Mucosa of rectum (tissue), 2 donors: ENCODE measurements around the gene SCARF1.

Source experiments
- H3K27ac ChIP-seq, 2 donors: one replicate each; pipeline ENCODE4 v1.7.0; 2013; ENCODE audit warnings: inconsistent platforms in 2 of 2, low read depth in 2 of 2, low read length in 2 of 2
- H3K27me3 ChIP-seq, 2 donors: one replicate each; pipeline ENCODE4 v1.7.0; 2013; ENCODE audit warnings: low read length in 2 of 2; ENCODE audit not compliant: control insufficient read depth in 2 of 2, insufficient read depth in 2 of 2
- H3K36me3 ChIP-seq, 2 donors: one replicate each; pipeline ENCODE4 v1.7.0; 2013; ENCODE audit warnings: low read length in 2 of 2; ENCODE audit not compliant: control insufficient read depth in 2 of 2, insufficient read depth in 2 of 2
- H3K4me1 ChIP-seq, 2 donors: one replicate each; pipeline ENCODE4 v1.7.0; 2013; ENCODE audit warnings: low read length in 2 of 2, mild to moderate bottlenecking in 1 of 2; ENCODE audit not compliant: control insufficient read depth in 2 of 2, insufficient read depth in 2 of 2
- H3K4me3 ChIP-seq, 2 donors: one replicate each; pipeline ENCODE4 v1.7.0; 2013; ENCODE audit warnings: low read length in 2 of 2
- H3K9ac ChIP-seq, 2 donors: one replicate each; pipeline ENCODE4 v1.7.0; 2013; ENCODE audit warnings: low read length in 2 of 2, low read depth in 1 of 2, mild to moderate bottlenecking in 1 of 2
- H3K9me3 ChIP-seq, 2 donors: one replicate each; pipeline ENCODE4 v1.7.0; 2013; ENCODE audit warnings: low read length in 2 of 2; ENCODE audit not compliant: control insufficient read depth in 2 of 2
- donor health status: healthy.
- donor health status: Normal muscosa, but diverticular disease.

Gene SCARF1

DNA sequence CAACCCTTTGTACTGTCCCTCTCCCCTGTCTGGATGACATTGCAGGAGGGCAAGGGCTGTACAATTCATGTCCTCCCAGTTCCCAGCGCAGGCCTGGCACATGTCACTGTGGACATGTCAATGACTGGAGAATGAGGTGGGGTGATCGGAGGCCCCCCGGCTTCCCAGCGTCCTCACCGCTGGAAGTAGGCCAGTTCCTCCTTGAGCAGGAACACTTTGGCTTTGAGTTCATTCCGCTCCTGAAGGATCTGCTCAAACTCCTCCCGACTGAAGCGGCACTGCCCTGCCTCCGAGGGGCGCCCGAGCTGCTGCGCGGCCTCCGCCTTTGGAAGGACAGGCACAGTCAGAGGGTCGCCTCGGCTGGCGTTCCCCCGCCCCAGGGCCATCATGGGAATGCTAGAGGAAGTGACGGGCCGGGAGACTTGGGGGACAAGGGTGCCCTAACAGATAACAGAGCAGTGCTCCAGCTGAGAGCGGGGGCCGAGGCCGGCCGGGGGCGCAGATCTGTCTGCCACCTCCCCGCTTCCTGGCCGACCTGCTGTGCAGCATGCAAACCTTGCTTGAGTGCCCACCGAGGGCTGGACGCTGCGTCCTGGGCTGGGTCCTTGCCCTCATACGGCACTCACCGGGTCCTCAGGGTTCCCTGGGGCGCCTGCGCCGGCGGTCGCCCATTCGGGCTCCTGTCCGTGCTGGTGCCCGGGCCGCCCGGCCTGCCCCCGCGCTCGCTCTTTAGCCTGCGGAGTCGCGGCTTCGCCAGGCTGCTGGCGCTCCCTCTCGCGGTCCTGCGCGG lies 2.8 kb upstream of the SCARF1 start:
- Histone ChIP-seq H3K36me3 (peaks cover 33 to 39% of the 10 kb centered on the region in 2 donors), H3K4me1 (peaks cover 41 to 46% of the 10 kb centered on the region in 2 donors), H3K27ac (peak overlapping the region; percentile 58 to 79), H3K9ac (peak overlapping the region; percentile 41 to 68), H3K27me3 (no peaks in the 10 kb centered on the region), H3K4me3 (peak overlapping the region; percentile 63 to 70), H3K9me3 (no peaks in the 10 kb centered on the region)

GRCh38 chr17:1647802-1648171 lies 2.3 kb upstream of the SCARF1 start:
- no peaks in the 10 kb centered on the region for H3K27me3 ChIP-seq
- no peaks in the 10 kb centered on the region for H3K9me3 ChIP-seq
- peak overlapping the region in 1 of 2 donors; percentile 79 for H3K27ac ChIP-seq
- peak overlapping the region in 1 of 2 donors; percentile 68 for H3K9ac ChIP-seq
- H3K4me1 ChIP-seq, result peaks cover 41 to 46% of the 10 kb centered on the region in 2 donors
- peaks cover 28 to 34% of the 10 kb centered on the region in 2 donors for H3K36me3 ChIP-seq
- H3K4me3 ChIP-seq, result peak overlapping the region in 1 of 2 donors; percentile 70

GRCh38 chr17:1646199-1646875 lies 805 bp upstream of the SCARF1 start:
- Histone ChIP-seq H3K27me3 (no peaks in the 10 kb centered on the region), H3K36me3 (peaks cover 14 to 19% of the 10 kb centered on the region in 2 donors), H3K27ac (peak overlapping the region in 1 of 2 donors; percentile 43), H3K9me3 (no peaks in the 10 kb centered on the region), H3K4me3 (no peak overlapping the region), H3K9ac (no peak overlapping the region), H3K4me1 (peaks cover 41 to 43% of the 10 kb centered on the region in 2 donors)

DNA sequence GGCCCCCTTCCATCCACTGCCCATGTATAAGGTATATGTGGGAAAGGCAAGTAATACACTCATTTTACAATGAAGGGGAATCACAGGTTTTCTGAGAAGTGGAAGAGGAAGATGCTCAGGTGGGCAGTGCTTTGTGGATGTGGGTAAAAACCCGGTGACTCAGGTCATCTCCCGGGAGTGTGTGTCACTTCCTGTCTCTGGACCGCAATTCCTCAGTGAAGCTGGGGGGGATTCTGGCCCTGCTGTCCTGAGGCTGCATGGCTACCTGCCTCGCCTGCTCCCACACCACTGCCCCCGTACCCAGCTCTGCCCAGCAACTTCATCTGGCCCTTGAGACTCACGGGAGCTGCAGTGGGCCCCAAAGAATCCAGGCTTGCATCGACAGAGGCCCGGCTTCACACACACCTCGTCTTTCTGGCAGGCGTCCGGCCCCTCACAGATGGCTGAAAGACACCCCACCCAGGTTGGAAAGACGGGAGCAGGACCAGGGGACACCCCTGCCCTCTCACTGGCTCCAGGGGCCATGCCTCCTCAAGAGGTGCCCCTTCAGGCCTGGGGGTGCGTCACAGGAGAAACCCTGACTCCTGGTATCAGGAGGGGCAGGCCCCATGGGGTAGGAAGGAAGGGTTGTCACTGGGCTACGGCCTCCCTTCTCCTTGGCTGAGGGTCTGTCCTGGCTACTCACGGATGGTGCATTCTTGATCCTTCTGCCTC lies 882 bp downstream of the SCARF1 start:
- H3K27ac ChIP-seq, result peak overlapping the region in 1 of 2 donors; percentile 68
- H3K9ac ChIP-seq, result peak overlapping the region; percentile 41 to 47
- H3K36me3 ChIP-seq, result peaks cover 6 to 11% of the 10 kb centered on the region in 2 donors
- peaks cover 26 to 27% of the 10 kb centered on the region in 2 donors for H3K4me1 ChIP-seq
- H3K4me3 ChIP-seq, result peak overlapping the region; percentile 60 to 61
- no peaks in the 10 kb centered on the region for H3K27me3 ChIP-seq
- H3K9me3 ChIP-seq, result no peaks in the 10 kb centered on the region

DNA sequence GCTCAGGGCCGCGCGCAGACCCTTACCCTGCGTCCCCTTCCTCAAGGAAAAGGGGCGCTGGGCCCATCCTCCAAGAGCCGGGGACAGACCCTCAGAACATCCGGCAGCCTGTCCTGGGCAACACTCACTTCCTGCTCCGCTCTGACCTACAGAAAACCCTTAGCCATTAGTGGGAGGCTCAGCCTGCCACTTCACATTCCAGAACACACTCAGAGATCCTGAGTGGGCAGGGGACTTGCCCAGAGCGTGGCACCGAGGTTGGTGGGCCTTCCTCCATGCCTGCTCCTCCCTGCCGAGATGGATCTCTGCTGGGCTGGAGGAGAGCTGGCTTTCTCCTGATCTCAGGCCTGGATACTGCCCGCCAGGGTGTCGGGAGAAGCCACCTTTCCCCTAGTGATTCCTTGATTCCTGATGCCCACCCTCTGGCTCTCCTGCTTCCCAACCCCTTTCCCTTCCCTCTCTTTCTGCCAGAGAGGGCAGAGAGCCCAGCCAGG lies 1.5 kb downstream of the SCARF1 start:
- peak overlapping the region; percentile 10 to 68 for H3K27ac ChIP-seq
- no peaks in the 10 kb centered on the region for H3K27me3 ChIP-seq
- H3K9ac ChIP-seq, result peak overlapping the region; percentile 47
- H3K4me3 ChIP-seq, result peak overlapping the region; percentile 60 to 61
- H3K36me3 ChIP-seq, result peaks cover 6 to 11% of the 10 kb centered on the region in 2 donors
- H3K4me1 ChIP-seq, result peaks cover 26 to 27% of the 10 kb centered on the region in 2 donors
- H3K9me3 ChIP-seq, result no peaks in the 10 kb centered on the region

- H3K36me3 ChIP-seq, result peaks cover 6 to 11% of the 10 kb centered on the region in 2 donors
- peaks cover 24 to 25% of the 10 kb centered on the region in 2 donors for H3K4me1 ChIP-seq
- H3K27me3 ChIP-seq, result no peaks in the 10 kb centered on the region
- H3K27ac ChIP-seq, result peak overlapping the region; percentile 30 to 68
- H3K4me3 ChIP-seq, result peak overlapping the region; percentile 60 to 61
- no peaks in the 10 kb centered on the region for H3K9me3 ChIP-seq
- peak overlapping the region; percentile 47 for H3K9ac ChIP-seq
These were observed 2.1 kb downstream of the SCARF1 start for GRCh38 chr17:1643293-1643998.

- no peaks in the 10 kb centered on the region for H3K9me3 ChIP-seq
- no peak overlapping the region for H3K9ac ChIP-seq
- H3K27ac ChIP-seq, result no peak overlapping the region
- peaks cover 6 to 10% of the 10 kb centered on the region in 2 donors for H3K36me3 ChIP-seq
- H3K27me3 ChIP-seq, result no peaks in the 10 kb centered on the region
- peaks cover 13 to 14% of the 10 kb centered on the region in 2 donors for H3K4me1 ChIP-seq
- H3K4me3 ChIP-seq, result no peak overlapping the region
These were observed 4.5 kb downstream of the SCARF1 start for GRCh38 chr17:1641065-1641403.

DNA sequence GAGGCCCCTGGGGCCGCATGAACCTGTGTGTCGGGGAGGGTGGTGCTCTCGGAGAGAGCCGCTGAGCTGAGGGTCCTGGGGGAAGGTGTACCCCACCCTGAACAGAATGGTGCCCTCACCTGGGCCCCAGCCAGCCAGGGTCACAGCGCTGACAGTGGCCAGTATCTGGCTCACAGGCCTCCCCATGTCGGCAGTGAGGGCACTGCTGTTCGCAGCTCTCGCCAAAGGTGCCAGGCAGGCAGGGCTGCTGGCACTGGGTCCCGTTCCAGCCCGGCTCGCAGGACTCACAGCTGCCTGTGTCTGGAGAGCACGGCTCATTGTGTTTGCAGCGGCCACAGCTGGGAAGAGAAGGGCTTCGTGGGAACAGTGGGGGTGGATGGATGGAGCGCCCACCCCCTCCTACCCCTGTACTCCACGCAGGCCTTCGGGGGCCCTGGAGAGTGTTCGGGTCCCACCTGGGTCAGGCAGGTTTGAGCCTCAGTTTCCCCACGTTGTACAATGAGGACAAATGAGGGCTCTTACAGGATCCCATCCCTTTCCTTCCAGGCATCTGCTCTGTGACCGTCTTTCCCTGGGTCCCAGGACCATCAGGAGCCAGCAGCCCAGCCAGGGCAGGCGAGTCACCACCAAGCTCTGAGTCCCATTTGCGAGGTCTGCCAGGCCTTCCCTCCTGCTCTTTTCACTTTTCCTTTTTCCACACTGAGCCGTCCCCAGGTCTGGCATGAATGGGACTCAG lies 5.0 kb downstream of the SCARF1 start:
- H3K4me1 ChIP-seq, result peaks cover 12 to 13% of the 10 kb centered on the region in 2 donors
- H3K27me3 ChIP-seq, result no peaks in the 10 kb centered on the region
- no peak overlapping the region for H3K9ac ChIP-seq
- H3K9me3 ChIP-seq, result no peaks in the 10 kb centered on the region
- H3K27ac ChIP-seq, result no peak overlapping the region
- H3K36me3 ChIP-seq, result peaks cover 7 to 9% of the 10 kb centered on the region in 2 donors
- no peak overlapping the region for H3K4me3 ChIP-seq

DNA sequence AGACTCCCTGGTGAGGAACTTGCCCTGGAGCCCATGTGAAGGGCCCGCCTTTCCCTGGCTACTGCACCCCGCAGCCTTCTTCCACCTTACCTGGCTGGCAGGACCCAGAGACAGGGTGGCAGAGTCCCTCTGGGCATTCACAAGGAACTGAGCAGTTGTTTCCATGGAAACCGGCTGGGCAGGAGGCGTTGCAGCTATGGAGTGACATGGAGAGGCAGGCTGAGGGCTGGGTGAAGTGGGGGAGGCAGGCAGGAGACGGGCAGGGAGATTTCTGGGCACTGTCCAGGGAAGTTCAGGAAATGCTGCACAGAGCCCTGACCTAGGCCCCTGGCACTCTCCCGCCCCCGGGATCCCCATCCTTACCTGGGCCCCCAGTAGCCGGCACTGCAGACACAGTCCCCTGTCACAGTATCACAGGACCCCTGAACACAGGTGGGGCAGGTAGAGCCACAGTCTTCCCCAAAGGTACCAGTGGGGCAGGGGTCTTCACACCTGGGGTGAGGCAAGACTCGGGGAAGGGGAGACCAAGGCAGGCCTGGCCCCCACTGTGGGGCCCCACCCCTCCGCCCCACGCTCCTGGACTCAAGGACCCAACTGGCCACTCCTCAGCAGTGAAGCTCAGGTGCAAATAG lies 5.9 kb downstream of the SCARF1 start:
- peaks cover 5 to 9% of the 10 kb centered on the region in 2 donors for H3K36me3 ChIP-seq
- no peaks in the 10 kb centered on the region for H3K27me3 ChIP-seq
- H3K4me1 ChIP-seq, result peaks cover 12 to 13% of the 10 kb centered on the region in 2 donors
- no peaks in the 10 kb centered on the region for H3K9me3 ChIP-seq
- no peak overlapping the region for H3K9ac ChIP-seq
- H3K4me3 ChIP-seq, result no peak overlapping the region
- no peak overlapping the region for H3K27ac ChIP-seq
